Myocyte (in vitro differentiated cells): Measurements from ENCODE around the gene HIF1A. TPM values are rescaled to one million over a fixed set of nuclear protein-coding genes. Genes with fewer than 3 reads are reported as not detected.

Source experiments
- DNase-seq: peaks from one replicate; pipeline ENCODE4 v3.0.0-alpha.2; 2012; ENCODE audit warnings: low read depth
- total RNA-seq: library from RNA; depleted of rRNA; stranded (reverse); fragments of >200 nt; gene quantifications from 2 replicates; pipeline ENCODE4 v1.2.3, GENCODE V29; 2014

Gene HIF1A
- total RNA-seq, 1 donor from 2014 or later = 444 TPM

DNA sequence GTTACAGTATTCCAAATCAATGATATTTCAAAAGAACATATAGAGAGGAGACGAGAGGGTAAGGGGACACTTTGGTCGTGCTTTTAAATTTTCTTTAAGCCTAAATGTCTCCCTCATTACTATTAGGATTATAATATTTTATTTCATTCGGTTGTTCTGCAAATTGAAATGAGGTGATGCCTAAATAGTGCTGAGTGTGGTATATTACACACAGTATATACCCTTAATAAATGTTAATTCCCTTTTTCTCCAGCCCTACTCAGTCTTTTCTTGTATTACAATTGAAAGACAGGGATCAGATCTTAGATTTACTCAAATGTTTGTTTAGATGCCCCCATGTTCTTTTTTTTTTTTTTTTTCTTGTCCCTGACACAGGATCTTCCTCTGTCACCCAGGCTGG lies 74.6 kb downstream of the HIF1A start:
- no peak for DNase-seq

DNA sequence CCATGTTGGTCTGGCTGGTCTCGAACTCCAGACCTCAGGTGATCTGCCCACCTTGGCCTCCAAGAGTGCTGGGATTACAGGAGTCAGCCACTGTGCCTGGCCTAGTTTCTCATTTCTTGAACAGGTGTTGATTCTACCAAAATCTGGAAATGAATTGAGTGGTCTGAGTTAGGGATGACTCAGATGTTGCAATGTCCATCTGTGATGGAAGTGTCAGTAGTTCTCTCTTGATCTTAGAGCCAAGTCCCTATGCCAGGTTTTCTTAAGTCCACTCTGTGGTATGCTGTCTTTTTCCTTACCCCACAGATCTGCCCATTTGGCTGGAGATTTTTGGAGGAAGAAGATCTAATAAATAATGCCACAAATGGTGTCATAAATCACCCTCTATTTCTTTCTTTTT lies 79.5 kb downstream of the HIF1A start:
- DNase-seq = peak; percentile 37

DNA sequence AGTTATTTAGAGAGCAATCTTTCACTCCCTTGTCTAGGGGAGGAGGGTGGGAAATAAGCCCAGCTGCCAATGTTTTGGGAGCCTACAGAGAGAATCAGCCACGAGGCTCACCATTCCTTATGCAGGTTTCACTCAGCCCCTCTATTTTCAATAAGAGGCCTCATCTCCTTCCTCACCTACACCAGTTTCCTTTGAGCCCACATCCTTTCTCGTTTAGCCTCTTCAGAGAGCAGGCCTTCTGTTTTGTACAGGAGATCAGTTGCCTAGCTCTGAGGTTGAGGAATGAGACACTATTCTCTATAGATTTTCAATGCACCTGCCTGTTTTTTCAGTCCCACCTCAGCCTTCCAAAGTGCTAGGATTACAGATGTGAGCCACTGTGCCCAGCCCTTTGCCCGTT lies 84.8 kb downstream of the HIF1A start:
- DNase-seq = no peak

DNA sequence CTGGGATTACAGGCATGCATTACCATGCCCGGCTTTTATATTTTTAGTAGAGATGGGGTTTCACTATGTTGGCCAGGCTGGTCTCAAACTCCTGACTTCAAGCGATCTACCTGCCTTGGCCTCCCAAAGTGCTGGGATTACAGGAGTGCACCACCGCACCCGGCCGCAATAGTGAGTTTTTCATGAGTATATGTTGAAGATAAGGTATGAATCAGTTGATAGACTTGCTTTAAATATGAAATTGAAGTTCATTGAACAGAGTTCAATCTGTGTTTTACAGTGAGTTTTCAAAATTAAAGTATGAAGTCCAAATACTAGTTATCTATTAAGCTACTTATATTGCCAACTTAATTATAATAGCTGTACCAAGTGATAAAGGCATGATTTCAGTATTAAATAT lies 102.0 kb downstream of the HIF1A start:
- DNase-seq = no peak

Other genes starting within 250 kb of the HIF1A start
- 12.3 and 19.1 TPM in 2 replicates for gene SNAPC1, start 66.9 kb downstream of the HIF1A start, total RNA-seq
- not detected in 2 replicates for gene SYT16, start 117.2 kb downstream of the HIF1A start, total RNA-seq